HG02938 (cell line): Measurements from ENCODE around the gene FAM222A.

Experiments used
- ATAC-seq: cut with Tn5 transposase; IDR thresholded peaks from one replicate; pipeline ENCODE4 v1.9.1; 2021; ENCODE audit warnings: mild to moderate bottlenecking, moderate library complexity; ENCODE audit not compliant: unreplicated experiment

FAM222A gene

GRCh38 chr12:109793826-109794501, 80.3 kb downstream of the FAM222A start:
- ATAC-seq: no peak

- no peak for ATAC-seq
Observed at GRCh38 chr12:109795023-109795422, 81.4 kb downstream of the FAM222A start.

- no peak for ATAC-seq
Observed at GRCh38 chr12:109796057-109796456, 82.4 kb downstream of the FAM222A start.

GRCh38 chr12:109797905-109798669, 84.5 kb downstream of the FAM222A start:
- ATAC-seq: no peak

- no peak for ATAC-seq
Observed at GRCh38 chr12:109798691-109799090, 85.1 kb downstream of the FAM222A start.

GRCh38 chr12:109800536-109800935, 86.9 kb downstream of the FAM222A start:
- no peak for ATAC-seq

- ATAC-seq: no peak
Observed at GRCh38 chr12:109802828-109803227, 89.2 kb downstream of the FAM222A start.

GRCh38 chr12:109803678-109804077, 90.1 kb downstream of the FAM222A start:
- no peak for ATAC-seq

- ATAC-seq: no peak
Observed at GRCh38 chr12:109804820-109805761, 91.5 kb downstream of the FAM222A start.

GRCh38 chr12:109807954-109808643, 94.5 kb downstream of the FAM222A start:
- no peak for ATAC-seq

GRCh38 chr12:109808876-109809646, 95.4 kb downstream of the FAM222A start:
- no peak for ATAC-seq

- ATAC-seq: no peak
Observed at GRCh38 chr12:109810954-109811623, 97.5 kb downstream of the FAM222A start.

GRCh38 chr12:109811624-109811995, 98.0 kb downstream of the FAM222A start:
- no peak for ATAC-seq

- ATAC-seq: no peak
Observed at GRCh38 chr12:109813810-109814416, 100.3 kb downstream of the FAM222A start.

GRCh38 chr12:109814600-109815150, 101.0 kb downstream of the FAM222A start:
- no peak for ATAC-seq

GRCh38 chr12:109815225-109815624, 101.6 kb downstream of the FAM222A start:
- ATAC-seq: no peak

GRCh38 chr12:109815757-109816617, 102.4 kb downstream of the FAM222A start:
- ATAC-seq: no peak

GRCh38 chr12:109816870-109817269, 103.2 kb downstream of the FAM222A start:
- no peak for ATAC-seq
